GM21619 (cell line): Measurements from ENCODE around the gene ANKRD11.
"Not testable (repeated sequence)": the region's sequence is repeated elsewhere in the genome, so short reads cannot be mapped to it uniquely, and the experiment has no call there.

ENCODE experiments used
- ATAC-seq: cut with Tn5 transposase; IDR thresholded peaks from one replicate; pipeline ENCODE4 v1.9.1; 2021; ENCODE audit not compliant: unreplicated experiment

The ANKRD11 gene

GRCh38 chr16:89304941-89305705 lies 185.2 kb downstream of the ANKRD11 start:
- no peak for ATAC-seq

- ATAC-seq, result no peak
Measured at GRCh38 chr16:89304181-89304851, 186.0 kb downstream of the ANKRD11 start.

GRCh38 chr16:89303617-89304016 lies 186.7 kb downstream of the ANKRD11 start:
- no peak for ATAC-seq

- ATAC-seq, result no peak
Measured at GRCh38 chr16:89300976-89301360, 189.4 kb downstream of the ANKRD11 start.

GRCh38 chr16:89300311-89300975 lies 189.9 kb downstream of the ANKRD11 start:
- ATAC-seq, result no peak

GRCh38 chr16:89299357-89300111 lies 190.8 kb downstream of the ANKRD11 start:
- ATAC-seq, result not testable (repeated sequence)

GRCh38 chr16:89298623-89299225 lies 191.6 kb downstream of the ANKRD11 start:
- no peak for ATAC-seq

- ATAC-seq, result no peak
Measured at GRCh38 chr16:89297910-89298545, 192.3 kb downstream of the ANKRD11 start.

GRCh38 chr16:89297156-89297874 lies 193.0 kb downstream of the ANKRD11 start:
- no peak for ATAC-seq

GRCh38 chr16:89295915-89296314 lies 194.4 kb downstream of the ANKRD11 start:
- no peak for ATAC-seq

- ATAC-seq, result no peak
Measured at GRCh38 chr16:89295071-89295900, 195.1 kb downstream of the ANKRD11 start.

GRCh38 chr16:89294486-89294885 lies 195.9 kb downstream of the ANKRD11 start:
- no peak for ATAC-seq

GRCh38 chr16:89293276-89294143 lies 196.9 kb downstream of the ANKRD11 start:
- no peak for ATAC-seq

- ATAC-seq, result no peak
Measured at GRCh38 chr16:89292443-89293078, 197.8 kb downstream of the ANKRD11 start.

GRCh38 chr16:89291776-89292175 lies 198.6 kb downstream of the ANKRD11 start:
- no peak for ATAC-seq

- ATAC-seq, result no peak
Measured at GRCh38 chr16:89291363-89291762, 199.0 kb downstream of the ANKRD11 start.

- no peak for ATAC-seq
Measured at GRCh38 chr16:89290887-89291286, 199.5 kb downstream of the ANKRD11 start.
